Cerebellar nuclear complex (tissue), 1 donor: ENCODE results near the gene TP53BP2.
"Not testable (repeated sequence)": the region's sequence is repeated elsewhere in the genome, so short reads cannot be mapped to it uniquely, and the experiment has no call there.

ENCODE experiments used
- DNase-seq, 2 experiments: peaks; one replicate each; lab custom pipeline; 2025; lab: John Stamatoyannopoulos, UW

TP53BP2 gene

GRCh38 chr1:223845810-223846682 is at the start of gene TP53BP2:
TSS of gene TP53BP2 (minus strand) at chr1:223845947. CDS start at chr1:223845680, 267 bp downstream.
- DNase-seq: peak in 1 of 2 experiments; percentile 43

- DNase-seq: not testable (repeated sequence)
These were observed 44.7 kb upstream of the TP53BP2 start for GRCh38 chr1:223890494-223890893.

- not testable (repeated sequence) for DNase-seq
These were observed 43.6 kb upstream of the TP53BP2 start for GRCh38 chr1:223889319-223889718.

GRCh38 chr1:223887747-223888418 is 42.1 kb upstream of the TP53BP2 start:
- no peak for DNase-seq

GRCh38 chr1:223886516-223886921 is 40.8 kb upstream of the TP53BP2 start:
- no peak for DNase-seq

GRCh38 chr1:223885614-223886013 is 39.9 kb upstream of the TP53BP2 start:
- DNase-seq: no peak

GRCh38 chr1:223878598-223879325 is 33.0 kb upstream of the TP53BP2 start:
- no peak for DNase-seq

GRCh38 chr1:223877804-223878203 is 32.1 kb upstream of the TP53BP2 start:
- DNase-seq: no peak

- no peak for DNase-seq
These were observed 30.8 kb upstream of the TP53BP2 start for GRCh38 chr1:223876590-223876989.

GRCh38 chr1:223873044-223873443 is 27.3 kb upstream of the TP53BP2 start:
- DNase-seq: no peak

GRCh38 chr1:223872308-223872901 is 26.7 kb upstream of the TP53BP2 start:
- no peak for DNase-seq

GRCh38 chr1:223870617-223871574 is 25.1 kb upstream of the TP53BP2 start:
- DNase-seq: no peak

GRCh38 chr1:223864599-223865368 is 19.0 kb upstream of the TP53BP2 start:
- DNase-seq: not testable (repeated sequence)

GRCh38 chr1:223864084-223864483 is 18.3 kb upstream of the TP53BP2 start:
- no peak for DNase-seq

- no peak for DNase-seq
These were observed 16.2 kb upstream of the TP53BP2 start for GRCh38 chr1:223861904-223862303.

- no peak for DNase-seq
These were observed 14.4 kb upstream of the TP53BP2 start for GRCh38 chr1:223860051-223860622.

GRCh38 chr1:223859058-223859457 is 13.3 kb upstream of the TP53BP2 start:
- no peak for DNase-seq

- DNase-seq: no peak
These were observed 10.6 kb upstream of the TP53BP2 start for GRCh38 chr1:223856386-223856785.

GRCh38 chr1:223853748-223854147 is 8.0 kb upstream of the TP53BP2 start:
- DNase-seq: no peak

- DNase-seq: no peak
These were observed 7.5 kb upstream of the TP53BP2 start for GRCh38 chr1:223853275-223853674.
